ENCODE measurements around the gene TXNDC15. TPM values are rescaled to one million over a fixed set of nuclear protein-coding genes. Genes with fewer than 3 reads are reported as not detected.

The TXNDC15 gene
- total and polyA plus RNA-seq, 2 of the 13 experiments (the other 11 are each of a cell fraction or from before 2014, with no cell fraction given), result 22.2 to 49.9 TPM

DNA sequence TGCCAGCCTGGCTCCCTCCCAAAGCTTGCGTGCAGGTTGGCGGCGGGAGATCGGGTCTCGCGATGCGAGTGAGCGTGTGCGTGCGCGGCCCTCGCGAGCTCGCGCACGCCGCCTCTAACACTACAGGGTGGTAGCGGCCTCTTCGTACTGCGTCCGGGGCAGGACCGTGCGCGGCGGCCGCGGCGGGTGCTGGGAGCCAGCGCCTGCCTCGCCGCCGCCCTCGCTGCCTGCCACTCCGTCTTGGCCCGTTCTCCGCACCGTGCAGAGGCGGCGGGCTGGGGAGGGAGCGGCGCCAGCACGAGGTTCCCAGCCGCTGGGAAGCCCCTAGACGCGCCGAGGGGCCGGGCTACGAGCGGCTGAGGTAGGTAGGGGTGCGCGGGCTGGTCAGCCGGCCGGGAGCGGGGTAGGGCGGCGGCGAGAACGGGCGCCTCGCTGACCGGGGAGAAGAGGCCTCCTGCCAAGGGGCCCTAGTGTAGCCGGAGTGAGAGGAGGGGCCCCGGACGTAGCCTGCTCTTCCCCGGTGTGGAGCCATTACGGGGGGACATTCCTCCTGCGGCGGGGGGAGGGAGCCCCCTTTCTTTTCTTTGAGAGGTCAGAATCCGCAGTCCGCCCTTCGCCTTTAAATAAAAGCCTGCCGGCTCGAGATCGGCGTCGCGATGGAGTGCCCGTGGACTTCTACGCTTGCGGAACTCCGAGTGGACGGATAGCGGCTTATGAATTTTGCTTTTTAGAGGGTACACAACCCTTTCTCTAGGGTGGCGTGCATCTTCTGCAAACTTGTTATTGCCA is 28.1 kb upstream of the TXNDC15 start, which contains the start of gene C5orf24 (continued):
- TF ChIP-seq, protein P1, sequence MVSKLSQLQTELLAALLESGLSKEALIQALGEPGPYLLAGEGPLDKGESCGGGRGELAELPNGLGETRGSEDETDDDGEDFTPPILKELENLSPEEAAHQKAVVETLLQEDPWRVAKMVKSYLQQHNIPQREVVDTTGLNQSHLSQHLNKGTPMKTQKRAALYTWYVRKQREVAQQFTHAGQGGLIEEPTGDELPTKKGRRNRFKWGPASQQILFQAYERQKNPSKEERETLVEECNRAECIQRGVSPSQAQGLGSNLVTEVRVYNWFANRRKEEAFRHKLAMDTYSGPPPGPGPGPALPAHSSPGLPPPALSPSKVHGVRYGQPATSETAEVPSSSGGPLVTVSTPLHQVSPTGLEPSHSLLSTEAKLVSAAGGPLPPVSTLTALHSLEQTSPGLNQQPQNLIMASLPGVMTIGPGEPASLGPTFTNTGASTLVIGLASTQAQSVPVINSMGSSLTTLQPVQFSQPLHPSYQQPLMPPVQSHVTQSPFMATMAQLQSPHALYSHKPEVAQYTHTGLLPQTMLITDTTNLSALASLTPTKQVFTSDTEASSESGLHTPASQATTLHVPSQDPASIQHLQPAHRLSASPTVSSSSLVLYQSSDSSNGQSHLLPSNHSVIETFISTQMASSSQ (IDR thresholded peaks at IDR 0.05; ENCODE audit: low read depth), result no peak
- TF ChIP-seq, protein P1 (CRISPR knock-in tag; IDR thresholded peaks at IDR 0.05; ENCODE audit: borderline replicate concordance), result no peak; the same call in 1 of the 2 replicates
- TF ChIP-seq, protein P2, sequence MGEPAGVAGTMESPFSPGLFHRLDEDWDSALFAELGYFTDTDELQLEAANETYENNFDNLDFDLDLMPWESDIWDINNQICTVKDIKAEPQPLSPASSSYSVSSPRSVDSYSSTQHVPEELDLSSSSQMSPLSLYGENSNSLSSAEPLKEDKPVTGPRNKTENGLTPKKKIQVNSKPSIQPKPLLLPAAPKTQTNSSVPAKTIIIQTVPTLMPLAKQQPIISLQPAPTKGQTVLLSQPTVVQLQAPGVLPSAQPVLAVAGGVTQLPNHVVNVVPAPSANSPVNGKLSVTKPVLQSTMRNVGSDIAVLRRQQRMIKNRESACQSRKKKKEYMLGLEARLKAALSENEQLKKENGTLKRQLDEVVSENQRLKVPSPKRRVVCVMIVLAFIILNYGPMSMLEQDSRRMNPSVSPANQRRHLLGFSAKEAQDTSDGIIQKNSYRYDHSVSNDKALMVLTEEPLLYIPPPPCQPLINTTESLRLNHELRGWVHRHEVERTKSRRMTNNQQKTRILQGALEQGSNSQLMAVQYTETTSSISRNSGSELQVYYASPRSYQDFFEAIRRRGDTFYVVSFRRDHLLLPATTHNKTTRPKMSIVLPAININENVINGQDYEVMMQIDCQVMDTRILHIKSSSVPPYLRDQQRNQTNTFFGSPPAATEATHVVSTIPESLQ (CRISPR knock-in tag; conservative IDR thresholded peaks at IDR 0.05), result no peak
- TF ChIP-seq STAG1 (CRISPR knock-in tag; IDR thresholded peaks at IDR 0.05), result no peak
- TF ChIP-seq, protein P3, sequence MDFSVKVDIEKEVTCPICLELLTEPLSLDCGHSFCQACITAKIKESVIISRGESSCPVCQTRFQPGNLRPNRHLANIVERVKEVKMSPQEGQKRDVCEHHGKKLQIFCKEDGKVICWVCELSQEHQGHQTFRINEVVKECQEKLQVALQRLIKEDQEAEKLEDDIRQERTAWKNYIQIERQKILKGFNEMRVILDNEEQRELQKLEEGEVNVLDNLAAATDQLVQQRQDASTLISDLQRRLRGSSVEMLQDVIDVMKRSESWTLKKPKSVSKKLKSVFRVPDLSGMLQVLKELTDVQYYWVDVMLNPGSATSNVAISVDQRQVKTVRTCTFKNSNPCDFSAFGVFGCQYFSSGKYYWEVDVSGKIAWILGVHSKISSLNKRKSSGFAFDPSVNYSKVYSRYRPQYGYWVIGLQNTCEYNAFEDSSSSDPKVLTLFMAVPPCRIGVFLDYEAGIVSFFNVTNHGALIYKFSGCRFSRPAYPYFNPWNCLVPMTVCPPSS (IDR thresholded peaks at IDR 0.05), result no peak
- TF ChIP-seq SOX5 (CRISPR knock-in tag; IDR thresholded peaks at IDR 0.05; ENCODE audit: borderline replicate concordance), result peak; percentile 36; the same call in 1 of the 2 replicates
- TF ChIP-seq, protein P4, sequence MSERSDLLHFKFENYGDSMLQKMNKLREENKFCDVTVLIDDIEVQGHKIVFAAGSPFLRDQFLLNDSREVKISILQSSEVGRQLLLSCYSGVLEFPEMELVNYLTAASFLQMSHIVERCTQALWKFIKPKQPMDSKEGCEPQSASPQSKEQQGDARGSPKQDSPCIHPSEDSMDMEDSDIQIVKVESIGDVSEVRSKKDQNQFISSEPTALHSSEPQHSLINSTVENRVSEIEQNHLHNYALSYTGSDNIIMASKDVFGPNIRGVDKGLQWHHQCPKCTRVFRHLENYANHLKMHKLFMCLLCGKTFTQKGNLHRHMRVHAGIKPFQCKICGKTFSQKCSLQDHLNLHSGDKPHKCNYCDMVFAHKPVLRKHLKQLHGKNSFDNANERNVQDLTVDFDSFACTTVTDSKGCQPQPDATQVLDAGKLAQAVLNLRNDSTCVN (CRISPR knock-in tag; IDR thresholded peaks at IDR 0.05; ENCODE audit: borderline replicate concordance), result peak; percentile 61
- no peak for TF ChIP-seq CEBPB (IDR thresholded peaks at IDR 0.05; ENCODE audit: borderline replicate concordance, low read depth, low read length)
- TF ChIP-seq CHD2 (IDR thresholded peaks at IDR 0.05; ENCODE audit: low read depth, low read length), result peak; percentile 98
- TF ChIP-seq ZNF235 (CRISPR knock-in tag; IDR thresholded peaks at IDR 0.05; ENCODE audit: borderline replicate concordance), result no peak
- peak; percentile 80 for TF ChIP-seq KMT2A (CRISPR knock-in tag; IDR thresholded peaks at IDR 0.05)
- TF ChIP-seq, protein P5, sequence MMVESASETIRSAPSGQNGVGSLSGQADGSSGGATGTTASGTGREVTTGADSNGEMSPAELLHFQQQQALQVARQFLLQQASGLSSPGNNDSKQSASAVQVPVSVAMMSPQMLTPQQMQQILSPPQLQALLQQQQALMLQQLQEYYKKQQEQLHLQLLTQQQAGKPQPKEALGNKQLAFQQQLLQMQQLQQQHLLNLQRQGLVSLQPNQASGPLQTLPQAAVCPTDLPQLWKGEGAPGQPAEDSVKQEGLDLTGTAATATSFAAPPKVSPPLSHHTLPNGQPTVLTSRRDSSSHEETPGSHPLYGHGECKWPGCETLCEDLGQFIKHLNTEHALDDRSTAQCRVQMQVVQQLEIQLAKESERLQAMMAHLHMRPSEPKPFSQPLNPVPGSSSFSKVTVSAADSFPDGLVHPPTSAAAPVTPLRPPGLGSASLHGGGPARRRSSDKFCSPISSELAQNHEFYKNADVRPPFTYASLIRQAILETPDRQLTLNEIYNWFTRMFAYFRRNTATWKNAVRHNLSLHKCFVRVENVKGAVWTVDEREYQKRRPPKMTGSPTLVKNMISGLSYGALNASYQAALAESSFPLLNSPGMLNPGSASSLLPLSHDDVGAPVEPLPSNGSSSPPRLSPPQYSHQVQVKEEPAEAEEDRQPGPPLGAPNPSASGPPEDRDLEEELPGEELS (CRISPR knock-in tag; IDR thresholded peaks at IDR 0.05), result peak; percentile 61
- TF ChIP-seq, protein P6, sequence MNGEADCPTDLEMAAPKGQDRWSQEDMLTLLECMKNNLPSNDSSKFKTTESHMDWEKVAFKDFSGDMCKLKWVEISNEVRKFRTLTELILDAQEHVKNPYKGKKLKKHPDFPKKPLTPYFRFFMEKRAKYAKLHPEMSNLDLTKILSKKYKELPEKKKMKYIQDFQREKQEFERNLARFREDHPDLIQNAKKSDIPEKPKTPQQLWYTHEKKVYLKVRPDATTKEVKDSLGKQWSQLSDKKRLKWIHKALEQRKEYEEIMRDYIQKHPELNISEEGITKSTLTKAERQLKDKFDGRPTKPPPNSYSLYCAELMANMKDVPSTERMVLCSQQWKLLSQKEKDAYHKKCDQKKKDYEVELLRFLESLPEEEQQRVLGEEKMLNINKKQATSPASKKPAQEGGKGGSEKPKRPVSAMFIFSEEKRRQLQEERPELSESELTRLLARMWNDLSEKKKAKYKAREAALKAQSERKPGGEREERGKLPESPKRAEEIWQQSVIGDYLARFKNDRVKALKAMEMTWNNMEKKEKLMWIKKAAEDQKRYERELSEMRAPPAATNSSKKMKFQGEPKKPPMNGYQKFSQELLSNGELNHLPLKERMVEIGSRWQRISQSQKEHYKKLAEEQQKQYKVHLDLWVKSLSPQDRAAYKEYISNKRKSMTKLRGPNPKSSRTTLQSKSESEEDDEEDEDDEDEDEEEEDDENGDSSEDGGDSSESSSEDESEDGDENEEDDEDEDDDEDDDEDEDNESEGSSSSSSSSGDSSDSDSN (CRISPR knock-in tag; IDR thresholded peaks at IDR 0.05), result peak; percentile 99
- TF ChIP-seq ZNF101 (CRISPR knock-in tag; IDR thresholded peaks at IDR 0.05; ENCODE audit: borderline replicate concordance, low read depth), result 0 out of 2 replicates have a peak, but pooled peaks have one; percentile 30
- no peak; the same call in 1 of the 2 replicates for TF ChIP-seq ZNF816 (CRISPR knock-in tag; IDR thresholded peaks at IDR 0.05; ENCODE audit: borderline replicate concordance)

Data from HepG2 (cell line).